NCI-H2227 (cell line): Measurements from ENCODE around the gene MGP.

Experiments used
- DNase-seq: peaks from one replicate; lab custom pipeline; 2025; ENCODE audit not compliant: unreplicated experiment; lab: John Stamatoyannopoulos, UW

Gene MGP

GRCh38 chr12:14868916-14869506, 16.6 kb downstream of the MGP start:
- no peak for DNase-seq

- no peak for DNase-seq
These were observed 25.2 kb downstream of the MGP start for GRCh38 chr12:14860490-14860889.

GRCh38 chr12:14858513-14858912, 27.1 kb downstream of the MGP start:
- no peak for DNase-seq

GRCh38 chr12:14854586-14855183, 31.0 kb downstream of the MGP start:
- no peak for DNase-seq

DNA sequence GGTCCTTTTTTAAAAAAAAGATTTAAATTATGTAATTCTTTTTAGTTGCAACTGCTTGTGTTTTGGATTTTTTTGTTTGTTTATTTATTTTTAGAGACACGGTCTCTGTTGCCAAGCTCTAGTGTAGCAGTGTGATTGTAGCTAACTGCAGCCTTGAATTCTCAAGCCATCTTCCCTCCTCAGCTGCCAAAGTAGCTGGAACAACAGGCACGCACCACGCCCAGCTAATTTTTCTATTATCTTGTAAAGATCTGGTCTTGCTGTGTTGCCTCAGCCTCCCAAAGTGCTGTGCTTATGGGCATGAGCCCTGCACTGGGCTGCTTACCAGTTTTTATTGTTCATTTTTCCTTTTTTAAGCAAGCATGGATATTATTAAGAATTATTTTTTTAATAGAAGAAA, 31.7 kb downstream of the MGP start:
- DNase-seq, result peak; percentile 59

DNA sequence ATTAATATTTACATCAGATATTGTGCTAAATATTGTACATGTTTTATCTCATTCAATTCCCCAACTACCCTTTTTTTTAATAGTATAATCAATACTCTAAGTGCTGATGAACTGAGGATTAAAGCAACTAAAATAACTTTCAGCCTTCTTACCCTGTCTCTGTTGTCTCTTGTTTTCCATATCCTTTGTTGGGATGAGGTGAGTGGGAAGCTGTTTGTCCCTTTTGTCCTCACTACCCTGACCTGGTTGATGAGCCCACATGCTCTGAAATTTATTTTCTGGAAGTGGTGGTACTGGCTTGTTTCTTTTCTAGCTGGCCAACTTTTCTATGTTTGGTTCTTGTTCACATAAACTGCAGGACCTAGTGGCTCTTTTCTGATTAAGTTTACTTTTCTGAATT, 32.8 kb downstream of the MGP start:
- no peak for DNase-seq

DNA sequence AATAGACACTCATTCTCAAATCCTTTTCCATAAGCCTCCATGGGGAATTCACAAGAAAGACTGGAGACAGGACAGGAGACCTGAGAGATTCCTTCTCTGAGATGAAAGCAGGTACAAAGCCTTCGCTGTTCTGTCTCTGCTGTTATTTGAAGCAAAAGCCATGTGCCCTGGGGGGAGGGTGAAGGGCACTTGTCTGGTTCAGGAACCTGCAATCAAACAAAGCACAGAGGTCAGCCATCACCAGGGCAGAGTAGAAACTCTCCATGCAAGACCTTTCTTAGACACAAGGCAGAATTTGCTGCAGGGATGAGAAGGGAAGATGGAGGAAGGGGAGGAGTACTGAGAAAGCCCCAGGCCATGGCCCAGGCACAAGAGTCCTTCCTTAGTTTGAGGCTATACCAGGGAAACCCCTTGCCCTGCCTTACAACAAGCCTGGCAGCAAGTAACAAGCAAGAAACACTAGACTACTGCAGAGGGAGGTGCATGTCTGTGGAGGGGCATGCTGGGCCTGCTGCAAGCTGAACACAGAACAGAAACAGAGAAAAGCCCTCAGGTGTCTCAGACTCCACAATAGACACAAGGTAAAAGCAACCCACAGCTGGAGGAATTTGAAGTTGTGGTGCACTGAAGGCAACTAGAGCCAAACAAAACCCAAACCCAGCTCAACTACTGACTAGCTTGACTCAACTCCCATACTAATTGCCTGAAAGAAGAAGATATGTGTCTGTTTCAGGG, 34.6 kb downstream of the MGP start:
- no peak for DNase-seq

GRCh38 chr12:14849661-14850060, 36.0 kb downstream of the MGP start:
- no peak for DNase-seq

- DNase-seq, result no peak
These were observed 38.6 kb downstream of the MGP start for GRCh38 chr12:14846876-14847580.

- no peak for DNase-seq
These were observed 39.5 kb downstream of the MGP start for GRCh38 chr12:14846042-14846587.

GRCh38 chr12:14845350-14845750, 40.3 kb downstream of the MGP start:
- peak; percentile 57 for DNase-seq

DNA sequence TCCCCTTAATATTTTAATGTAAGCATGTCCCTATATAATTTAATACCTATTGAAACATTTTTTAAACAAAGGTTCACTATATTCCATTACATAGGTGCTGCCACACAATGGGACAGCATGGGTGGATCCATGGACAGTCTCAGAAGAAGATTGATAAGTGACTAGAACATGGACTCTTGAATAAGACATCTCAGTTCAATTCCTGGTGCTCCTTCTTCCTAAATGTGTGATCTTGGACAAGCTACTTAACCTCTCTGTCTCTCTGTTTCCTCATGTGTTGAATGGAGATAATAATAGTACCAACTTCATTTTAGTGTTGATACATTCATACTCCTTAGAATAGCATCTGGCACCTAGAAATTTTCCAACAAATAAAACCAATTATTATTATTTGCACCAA, 41.3 kb downstream of the MGP start:
- no peak for DNase-seq

GRCh38 chr12:14843425-14843887, 42.2 kb downstream of the MGP start, which contains the start of gene ART4:
Gene ART4, minus strand, starts transcription at chr12:14843526. Its CDS starts 413 bp downstream, at chr12:14843113.
- no peak for DNase-seq

DNA sequence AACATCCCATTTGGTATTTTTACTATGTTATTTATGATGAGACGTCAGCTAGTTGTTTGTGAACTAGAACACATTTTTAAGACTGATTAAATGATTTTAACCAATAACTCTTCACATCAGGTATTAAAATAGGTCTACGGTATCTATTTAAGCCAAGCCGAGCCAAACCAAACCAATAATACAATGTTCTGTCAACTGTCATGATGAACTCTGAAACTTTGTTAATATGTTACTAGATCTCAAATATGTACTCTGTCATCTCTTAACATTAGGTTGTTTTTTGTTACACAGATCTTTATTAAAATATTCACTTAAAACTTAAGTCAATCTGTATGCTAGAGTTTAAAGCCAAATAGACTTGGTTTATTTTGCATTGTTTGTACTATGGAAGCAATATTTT, 43.3 kb downstream of the MGP start:
- DNase-seq, result no peak

DNA sequence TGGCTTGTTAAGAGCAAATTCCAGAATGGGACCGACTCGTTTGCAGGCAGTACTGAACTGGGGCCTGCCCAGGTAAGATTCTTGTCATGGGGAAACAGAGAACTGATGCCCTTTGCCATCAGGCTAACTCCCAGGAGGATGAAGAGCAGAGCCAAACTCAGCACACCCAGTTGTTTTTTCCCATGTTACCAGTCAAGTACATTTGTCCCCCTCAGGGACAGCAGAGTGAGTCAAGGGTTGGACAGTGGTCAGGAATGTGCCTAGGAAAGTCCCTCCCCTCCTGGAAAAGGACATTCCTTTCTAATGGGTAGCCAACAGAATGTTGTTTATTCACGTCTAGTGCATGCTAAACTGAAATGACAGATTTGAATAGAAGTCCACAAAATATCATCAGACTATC, 43.9 kb downstream of the MGP start:
- DNase-seq, result no peak

DNA sequence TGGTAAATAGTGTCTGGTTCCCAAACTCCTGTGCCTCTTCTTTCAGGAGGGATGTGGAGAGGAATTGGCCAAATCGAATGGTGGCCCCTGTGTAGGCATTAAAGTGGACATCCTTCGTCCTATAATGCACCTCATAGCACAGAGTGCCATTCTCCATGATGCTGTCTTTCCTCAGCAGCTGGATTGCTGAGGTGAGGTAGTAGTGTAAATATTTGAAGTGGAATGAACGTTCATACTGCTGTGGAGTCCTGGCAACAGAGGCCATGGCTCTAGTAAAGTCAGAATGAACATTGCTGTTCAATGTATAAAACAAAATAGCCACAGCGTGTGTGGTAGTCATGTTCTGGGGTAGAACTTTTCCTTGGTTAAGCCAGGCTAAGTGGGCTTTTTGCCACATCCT, 45.0 kb downstream of the MGP start:
- no peak for DNase-seq

- no peak for DNase-seq
These were observed 46.4 kb downstream of the MGP start for GRCh38 chr12:14839262-14839661.

GRCh38 chr12:14836336-14837210, 49.1 kb downstream of the MGP start:
- DNase-seq, result no peak

GRCh38 chr12:14834509-14834908, 51.1 kb downstream of the MGP start:
- DNase-seq, result peak; percentile 45

DNA sequence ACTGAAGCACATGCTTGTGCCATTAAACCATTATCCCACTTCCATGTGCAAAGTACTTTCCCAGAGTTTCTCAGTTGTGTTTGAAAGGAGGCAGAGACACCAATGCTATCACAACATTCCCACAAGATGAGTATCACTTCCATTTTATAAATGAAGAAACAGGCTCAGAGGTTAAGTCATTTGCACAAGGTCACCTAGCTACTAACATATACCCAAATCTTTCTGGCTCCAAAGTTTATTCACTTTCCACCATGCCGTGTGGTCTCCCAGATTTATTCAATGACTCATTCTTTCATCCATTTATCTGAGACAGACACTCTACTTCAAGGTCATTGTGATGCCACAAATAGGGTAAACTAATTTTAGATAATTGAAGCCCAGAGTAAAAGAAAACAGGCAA, 51.7 kb downstream of the MGP start:
- no peak for DNase-seq
